Kidney (tissue), 14 donors: ENCODE results near the gene MRPS34. TPM values are rescaled to one million over a fixed set of nuclear protein-coding genes. Genes with fewer than 3 reads are reported as not detected.

Experiments
- DNase-seq, 5 donors: peaks; one replicate each; pipeline ENCODE4 v3.0.0-alpha.2; 2013 to 2020
- FAIRE-seq: peaks from 2 replicates; lab custom pipeline; 2012; peaks lifted over from hg19 to GRCh38; lab: Jason Lieb, UNC
- H3K27ac ChIP-seq, 2 donors: one replicate each; pipeline ENCODE4 v1.7.0; 2013; ENCODE audit warnings: low read depth in 2 of 2, low read length in 2 of 2, inconsistent platforms in 1 of 2
- H3K27me3 ChIP-seq: one replicate; pipeline ENCODE4 v1.7.1; 2013; ENCODE audit warnings: low read length, inconsistent platforms; ENCODE audit not compliant: control insufficient read depth, insufficient read depth
- H3K36me3 ChIP-seq, 3 donors: one replicate each; pipeline versions ENCODE4 v1.7.0 to v1.7.1; 2013; ENCODE audit warnings: low read length in 3 of 3, control low read depth in 1 of 3, inconsistent platforms in 1 of 3; ENCODE audit not compliant: insufficient read depth in 3 of 3, control insufficient read depth in 2 of 3
- H3K4me1 ChIP-seq, 3 donors: one replicate each; pipeline versions ENCODE4 v1.7.0 to v1.7.1; 2013; ENCODE audit warnings: low read length in 3 of 3, inconsistent platforms in 1 of 3, low read depth in 1 of 3; ENCODE audit not compliant: control insufficient read depth in 2 of 3, insufficient read depth in 2 of 3
- H3K4me3 ChIP-seq, 3 donors: one replicate each; pipeline versions ENCODE4 v1.7.0 to v1.8.1; 2013; ENCODE audit warnings: low read length in 3 of 3, control low read depth in 1 of 3, inconsistent platforms in 1 of 3
- H3K9ac ChIP-seq, 3 donors: one replicate each; pipeline versions ENCODE4 v1.7.0 to v1.7.1; 2013; ENCODE audit warnings: low read length in 3 of 3, control low read depth in 1 of 3, inconsistent platforms in 1 of 3
- H3K9me3 ChIP-seq, 3 donors: one replicate each; pipeline versions ENCODE4 v1.7.0 to v1.7.1; 2013; ENCODE audit warnings: low read length in 3 of 3, control low read depth in 1 of 3, inconsistent platforms in 1 of 3; ENCODE audit not compliant: control insufficient read depth in 2 of 3, insufficient read depth in 1 of 3
- intact Hi-C: fragments of 100-400 bp; cut with DNase I; formaldehyde crosslinking; loops from one replicate; pipeline ENCODE4 v1.11.1; 2022
- polyA plus RNA-seq: library from polyadenylated mRNA; stranded (reverse); fragments of 350-450 nt; fragmentation: Illumina TruSeq; extraction: RNeasy Lipid Tissue Mini Kit (QIAGEN cat#74804); gene quantifications from one replicate; pipeline ENCODE4 v1.2.3, GENCODE V29; 2014; ENCODE audit warnings: low read depth, low replicate concordance; ENCODE audit not compliant: insufficient read depth
- total RNA-seq: library from RNA; stranded (reverse); fragmentation: NEBNext Ultra II Directional; extraction: Animal tissue kit (Norgen Biotek cat#: 25700); gene quantifications from one replicate; pipeline ENCODE4 v1.2.1, GENCODE V29; 2021
- TF ChIP-seq, protein P1 (sequence below): IDR thresholded peaks from 3 replicates; pipeline ENCODE4 v1.5.1; 2012; ENCODE audit warnings: mild to moderate bottlenecking, moderate library complexity, borderline replicate concordance; ENCODE audit not compliant: insufficient read depth; ENCODE audit errors: extremely low read depth
- donor health status: control.
- donor health status: control.
- donor health status: control.
- donor health status: control.
- donor health status: control.
- donor health status: DM: yes; HTN: yes; CAD: no.
- donor health status: Normal renal cell carcinoma (clear cell type).

MRPS34 gene
- total and polyA plus RNA-seq, 2 donors from 2014 or later: 61.7 to 187 TPM

DNA sequence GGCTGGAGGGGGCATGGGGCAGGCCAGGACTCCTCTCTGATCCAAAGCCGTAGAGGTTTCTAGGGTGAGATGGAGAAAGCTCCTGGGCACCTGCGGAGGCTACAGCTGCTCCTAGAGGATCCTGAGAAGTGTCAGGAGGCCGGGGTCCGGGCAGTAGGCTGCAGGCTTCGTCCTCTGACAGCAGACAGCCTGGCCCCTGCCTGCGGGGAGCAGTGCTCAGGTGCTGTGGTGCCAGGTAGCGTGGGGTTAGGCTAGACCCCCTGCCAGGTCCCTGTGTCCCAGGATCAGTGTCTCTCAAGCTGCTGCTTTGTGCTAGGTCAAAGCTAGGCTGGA, 1.5 kb upstream of the MRPS34 start:
- FAIRE-seq: no peak
- H3K4me1 ChIP-seq: peaks cover 0 to 24% (median 6%) of the 10 kb centered on the region in 3 donors

DNA sequence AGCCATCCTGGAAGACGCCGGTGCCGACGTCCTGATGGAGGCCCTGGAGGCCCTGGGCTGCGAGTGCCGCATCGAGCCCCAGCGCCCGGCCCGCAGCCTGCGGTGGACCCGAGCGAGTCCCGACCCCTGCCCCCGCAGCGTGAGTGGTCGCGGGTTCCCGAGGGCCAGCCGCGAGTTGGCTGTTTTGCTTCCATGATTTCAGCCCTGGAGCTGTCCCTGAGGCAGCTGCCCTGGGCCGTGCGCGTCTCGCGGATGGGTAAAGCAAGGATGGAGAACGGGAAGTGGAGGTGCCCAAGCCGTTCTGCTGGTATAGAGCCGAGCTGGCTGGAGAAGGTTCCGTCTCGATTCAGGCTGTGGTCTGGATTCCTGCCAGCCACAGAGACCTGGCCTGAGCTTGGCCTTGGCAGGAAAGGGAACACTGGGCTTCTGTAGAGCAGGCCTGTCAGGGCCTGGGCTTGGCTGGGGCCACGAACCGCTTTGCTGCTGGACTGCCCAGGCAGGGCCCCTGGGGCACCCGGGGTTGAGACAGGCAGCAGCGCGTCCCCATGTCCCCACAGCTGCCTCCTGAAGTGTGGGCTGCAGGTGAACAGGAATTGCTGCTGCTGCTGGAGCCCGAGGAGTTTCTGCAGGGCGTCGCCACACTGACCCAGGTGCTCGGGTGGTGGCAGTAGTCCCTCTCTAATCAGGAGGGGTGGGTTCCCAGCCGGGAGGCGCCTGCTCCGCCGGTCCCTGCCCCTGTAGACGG, 941 bp upstream of the MRPS34 start:
- FAIRE-seq: no peak

More for the DNA sequence above, 1.5 kb upstream of the MRPS34 start:
- peak in 1 of 5 donors; percentile 52 for DNase-seq
- Histone ChIP-seq H3K4me3 (peak overlapping the region in 1 of 3 donors; percentile 76), H3K27me3 (no peaks in the 10 kb centered on the region), H3K36me3 (peaks cover 0 to 4% (median 4%) of the 10 kb centered on the region in 3 donors), H3K9me3 (no peaks in the 10 kb centered on the region), H3K27ac (no peak overlapping the region), H3K9ac (peak overlapping the region in 1 of 3 donors; percentile 55)
- intact Hi-C loops: no loop called here
- TF ChIP-seq, protein P1, sequence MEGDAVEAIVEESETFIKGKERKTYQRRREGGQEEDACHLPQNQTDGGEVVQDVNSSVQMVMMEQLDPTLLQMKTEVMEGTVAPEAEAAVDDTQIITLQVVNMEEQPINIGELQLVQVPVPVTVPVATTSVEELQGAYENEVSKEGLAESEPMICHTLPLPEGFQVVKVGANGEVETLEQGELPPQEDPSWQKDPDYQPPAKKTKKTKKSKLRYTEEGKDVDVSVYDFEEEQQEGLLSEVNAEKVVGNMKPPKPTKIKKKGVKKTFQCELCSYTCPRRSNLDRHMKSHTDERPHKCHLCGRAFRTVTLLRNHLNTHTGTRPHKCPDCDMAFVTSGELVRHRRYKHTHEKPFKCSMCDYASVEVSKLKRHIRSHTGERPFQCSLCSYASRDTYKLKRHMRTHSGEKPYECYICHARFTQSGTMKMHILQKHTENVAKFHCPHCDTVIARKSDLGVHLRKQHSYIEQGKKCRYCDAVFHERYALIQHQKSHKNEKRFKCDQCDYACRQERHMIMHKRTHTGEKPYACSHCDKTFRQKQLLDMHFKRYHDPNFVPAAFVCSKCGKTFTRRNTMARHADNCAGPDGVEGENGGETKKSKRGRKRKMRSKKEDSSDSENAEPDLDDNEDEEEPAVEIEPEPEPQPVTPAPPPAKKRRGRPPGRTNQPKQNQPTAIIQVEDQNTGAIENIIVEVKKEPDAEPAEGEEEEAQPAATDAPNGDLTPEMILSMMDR: no peak

DNA sequence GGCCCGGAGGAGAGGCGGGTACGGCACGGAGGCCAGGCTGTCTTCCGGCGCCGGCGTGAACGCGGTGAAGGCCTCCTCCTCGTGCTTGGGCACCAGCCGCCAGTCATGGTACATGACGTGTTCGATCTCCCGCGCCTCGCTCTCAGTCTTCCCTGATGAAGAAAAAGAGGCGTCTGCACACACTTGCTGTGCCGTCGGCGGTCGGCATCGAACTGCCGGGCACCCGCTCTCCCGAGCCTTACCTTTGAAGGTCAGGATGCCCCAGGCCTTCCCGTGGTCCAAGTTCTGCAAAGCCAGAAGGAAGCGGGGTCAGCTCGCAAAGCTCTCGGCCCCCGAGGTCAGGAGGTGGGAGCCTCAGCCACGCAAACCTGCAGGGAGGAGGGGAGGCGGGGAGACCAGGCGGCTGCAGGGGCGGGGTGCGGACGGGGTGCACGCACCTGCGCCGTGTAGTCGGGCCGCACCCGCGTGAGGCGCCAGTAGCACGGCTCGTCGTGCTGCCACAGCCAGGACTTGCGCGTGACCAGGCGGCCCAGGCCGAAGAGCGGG, 499 bp downstream of the MRPS34 start, which contains the start of gene EME2:
Gene EME2 (plus strand): TSS at position 449 of the 546 bp plus-strand sequence. CDS start 418 bp downstream, outside the sequence.
- no peaks in the 10 kb centered on the region for H3K9me3 ChIP-seq
- H3K36me3 ChIP-seq: peaks cover 0 to 4% (median 4%) of the 10 kb centered on the region in 3 donors
- peak within 1 kb of the TSS; percentile 85 for H3K27ac ChIP-seq
- DNase-seq (peak in 1 of 5 donors; percentile 75), FAIRE-seq (no peak)
- H3K4me3 ChIP-seq: peak within 1 kb of the TSS; percentile 58 to 81 (median 76)
- intact Hi-C loops: no loop called here
- no peaks in the 10 kb centered on the region for H3K27me3 ChIP-seq
- TF ChIP-seq, protein P1: no peak
- peak within 1 kb of the TSS; percentile 39 to 55 (median 55) for H3K9ac ChIP-seq
- H3K4me1 ChIP-seq: peaks cover 0 to 24% (median 6%) of the 10 kb centered on the region in 3 donors

More for the DNA sequence above, 941 bp upstream of the MRPS34 start:
- Histone ChIP-seq H3K9me3 (no peaks in the 10 kb centered on the region), H3K4me3 (peak overlapping the region; percentile 58 to 81 (median 76)), H3K36me3 (peaks cover 0 to 4% (median 4%) of the 10 kb centered on the region in 3 donors), H3K27ac (peak overlapping the region; percentile 32 to 85), H3K4me1 (peaks cover 0 to 24% (median 6%) of the 10 kb centered on the region in 3 donors), H3K27me3 (no peaks in the 10 kb centered on the region), H3K9ac (peak overlapping the region in 2 of 3 donors; percentile 55)
- TF ChIP-seq, protein P1: no peak
- peak in 1 of 5 donors; percentile 21 for DNase-seq
- intact Hi-C loops: no loop called here
